ENCODE measurements around the gene SLC2A4RG. TPM values are rescaled to one million over a fixed set of nuclear protein-coding genes. Genes with fewer than 3 reads are reported as not detected.

The SLC2A4RG gene
- total RNA-seq, 4 donors from 2014 or later, result 41.4 to 67.1 (median 52.7) TPM

DNA sequence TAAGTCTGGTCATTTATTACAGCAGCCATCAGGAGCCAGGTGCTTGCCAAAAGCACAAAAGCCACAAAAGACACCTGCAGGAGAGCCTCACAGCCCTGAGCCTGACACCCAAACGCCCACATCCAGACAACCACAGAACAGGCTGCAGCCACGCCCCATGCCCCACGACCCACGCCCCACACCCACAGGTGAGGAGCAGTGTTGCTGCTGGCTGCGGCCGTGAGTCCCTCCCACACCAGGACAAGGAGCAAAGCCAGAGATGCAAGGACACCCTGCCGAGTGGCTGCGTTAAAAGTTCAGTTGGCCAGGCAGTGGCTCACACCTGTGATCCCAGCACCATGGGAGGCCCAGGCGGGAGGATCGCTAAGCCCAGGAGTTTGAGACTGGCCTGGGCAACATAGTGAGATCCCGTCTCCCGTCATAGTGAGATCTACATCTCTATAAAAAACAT, 43.0 kb downstream of the SLC2A4RG start:
- Histone ChIP-seq H3K4me1 (peaks cover 0 to 17% (median 10%) of the 10 kb centered on the region in 4 donors), H3K27me3 (no peaks in the 10 kb centered on the region), H3K27ac (replicated peaks in 1 of 4) (no peak overlapping the region), H3K4me3 (no peak overlapping the region), H3K9me3 (no peaks in the 10 kb centered on the region), H3K36me3 (peaks cover 0 to 28% (median 2%) of the 10 kb centered on the region in 4 donors)
- intact Hi-C loops (cut with DNase I), result no loop called here
- no peak for TF ChIP-seq POLR2A (IDR thresholded peaks at IDR 0.05; ENCODE audit: low read depth)
- TF ChIP-seq, protein P1, sequence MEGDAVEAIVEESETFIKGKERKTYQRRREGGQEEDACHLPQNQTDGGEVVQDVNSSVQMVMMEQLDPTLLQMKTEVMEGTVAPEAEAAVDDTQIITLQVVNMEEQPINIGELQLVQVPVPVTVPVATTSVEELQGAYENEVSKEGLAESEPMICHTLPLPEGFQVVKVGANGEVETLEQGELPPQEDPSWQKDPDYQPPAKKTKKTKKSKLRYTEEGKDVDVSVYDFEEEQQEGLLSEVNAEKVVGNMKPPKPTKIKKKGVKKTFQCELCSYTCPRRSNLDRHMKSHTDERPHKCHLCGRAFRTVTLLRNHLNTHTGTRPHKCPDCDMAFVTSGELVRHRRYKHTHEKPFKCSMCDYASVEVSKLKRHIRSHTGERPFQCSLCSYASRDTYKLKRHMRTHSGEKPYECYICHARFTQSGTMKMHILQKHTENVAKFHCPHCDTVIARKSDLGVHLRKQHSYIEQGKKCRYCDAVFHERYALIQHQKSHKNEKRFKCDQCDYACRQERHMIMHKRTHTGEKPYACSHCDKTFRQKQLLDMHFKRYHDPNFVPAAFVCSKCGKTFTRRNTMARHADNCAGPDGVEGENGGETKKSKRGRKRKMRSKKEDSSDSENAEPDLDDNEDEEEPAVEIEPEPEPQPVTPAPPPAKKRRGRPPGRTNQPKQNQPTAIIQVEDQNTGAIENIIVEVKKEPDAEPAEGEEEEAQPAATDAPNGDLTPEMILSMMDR (IDR thresholded peaks at IDR 0.05), result no peak
- TF ChIP-seq EP300 (IDR thresholded peaks at IDR 0.05), result no peak
- no peak for DNase-seq (ENCODE audit: extremely low spot score)
- 83% methylated on average over 6 of the region's 12 CpGs for WGBS

DNA sequence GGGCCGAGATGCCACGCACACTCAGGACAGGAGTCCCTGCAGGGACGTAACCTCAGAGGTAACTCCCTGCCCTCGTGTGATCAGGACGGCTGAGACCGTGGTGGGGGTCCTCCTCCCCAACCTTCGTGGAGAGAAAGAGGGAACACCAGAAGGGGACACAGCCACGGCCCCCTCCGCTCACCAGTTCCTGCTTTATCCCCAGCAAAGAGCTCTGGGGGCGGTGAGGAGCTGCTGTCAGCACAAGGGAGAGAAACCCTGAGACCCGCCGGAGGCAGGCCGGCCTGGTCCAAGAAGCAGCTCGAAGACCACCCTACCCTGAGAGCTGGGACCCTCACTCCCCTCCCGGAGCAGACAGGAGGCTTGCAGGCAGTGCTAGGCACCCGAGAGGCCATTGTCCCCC, 44.4 kb downstream of the SLC2A4RG start:
- Histone ChIP-seq H3K4me3 (no peak overlapping the region), H3K36me3 (peaks cover 0 to 31% (median 4%) of the 10 kb centered on the region in 4 donors), H3K27ac (replicated peaks in 1 of 4) (no peak overlapping the region), H3K4me1 (peaks cover 0 to 32% (median 10%) of the 10 kb centered on the region in 4 donors), H3K27me3 (no peaks in the 10 kb centered on the region), H3K9me3 (no peaks in the 10 kb centered on the region)
- WGBS, result 91% methylated on average over 13 of the region's 16 CpGs
- intact Hi-C loops (cut with DNase I), result no loop called here
- DNase-seq (ENCODE audit: extremely low spot score), result no peak
- TF ChIP-seq POLR2AphosphoS5 (IDR thresholded peaks at IDR 0.05), result no peak
- TF ChIP-seq, protein P1 (IDR thresholded peaks at IDR 0.05), result no peak
- TF ChIP-seq EP300 (IDR thresholded peaks at IDR 0.05), result no peak
- TF ChIP-seq POLR2A (IDR thresholded peaks at IDR 0.05; ENCODE audit: low read depth), result no peak

DNA sequence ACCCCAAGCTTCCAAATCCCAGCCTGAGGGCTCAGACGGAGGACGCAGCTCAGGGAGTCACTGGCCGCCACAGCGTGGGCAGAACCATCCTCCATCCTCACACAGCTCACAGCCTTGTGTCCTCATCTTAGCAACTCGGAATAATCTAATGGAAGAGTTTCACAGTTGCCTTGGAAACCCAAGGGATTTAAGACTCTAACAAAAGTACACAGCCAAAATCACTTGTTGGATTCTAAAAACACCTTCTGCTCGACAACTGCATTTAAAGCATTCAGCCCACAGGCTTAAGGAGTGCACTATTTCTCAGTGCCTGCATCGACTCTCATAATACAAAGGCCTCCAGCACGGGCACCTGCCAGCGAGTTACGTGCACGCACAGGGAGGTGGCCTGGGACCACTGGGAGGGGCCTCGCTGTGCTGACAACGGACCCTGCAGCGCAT, 46.1 kb downstream of the SLC2A4RG start:
- Histone ChIP-seq H3K4me3 (no peak overlapping the region), H3K27ac (replicated peaks in 1 of 4) (no peak overlapping the region), H3K9me3 (no peaks in the 10 kb centered on the region), H3K36me3 (peaks cover 0 to 48% (median 19%) of the 10 kb centered on the region in 4 donors), H3K27me3 (no peaks in the 10 kb centered on the region), H3K4me1 (peaks cover 0 to 36% (median 10%) of the 10 kb centered on the region in 4 donors)
- no peak for DNase-seq (ENCODE audit: extremely low spot score)
- TF ChIP-seq POLR2A (IDR thresholded peaks at IDR 0.05; ENCODE audit: low read depth), result no peak
- TF ChIP-seq, protein P1 (IDR thresholded peaks at IDR 0.05), result no peak
- no peak for TF ChIP-seq EP300 (IDR thresholded peaks at IDR 0.05)
- no peak for TF ChIP-seq POLR2AphosphoS5 (IDR thresholded peaks at IDR 0.05)
- intact Hi-C loops (cut with DNase I), result loop anchor here (5.0 kb wide), 2 partner anchors 77 to 187 kb away; partner anchors contain the start of gene ABHD16B
- 74% methylated on average over 14 of the region's 14 CpGs for WGBS

DNA sequence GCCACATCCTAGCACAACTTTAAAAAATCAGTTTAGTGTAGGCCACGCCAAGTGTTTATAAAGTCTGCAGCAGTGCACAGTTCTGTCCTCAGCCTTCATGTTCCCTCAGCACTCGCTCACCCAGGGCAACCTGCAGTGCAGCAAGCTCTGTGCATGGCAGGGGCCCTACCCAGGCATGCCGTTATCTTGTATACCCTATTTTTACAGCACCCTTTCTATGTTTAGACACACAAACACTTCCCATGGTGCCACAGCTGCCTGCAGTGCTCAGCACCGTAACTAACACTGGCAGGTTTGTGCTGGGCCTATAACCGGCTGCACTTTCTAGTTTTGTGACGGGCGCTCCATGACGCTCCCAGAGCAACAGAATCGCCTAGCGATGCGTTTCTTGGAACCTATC, 47.7 kb downstream of the SLC2A4RG start:
- no peak overlapping the region for H3K27ac ChIP-seq (replicated peaks in 1 of 4)
- peaks cover 0 to 49% (median 19%) of the 10 kb centered on the region in 4 donors for H3K36me3 ChIP-seq
- TF ChIP-seq POLR2A (IDR thresholded peaks at IDR 0.05; ENCODE audit: low read depth), result no peak
- no peak for TF ChIP-seq POLR2AphosphoS5 (IDR thresholded peaks at IDR 0.05)
- TF ChIP-seq, protein P1 (IDR thresholded peaks at IDR 0.05), result no peak
- TF ChIP-seq EP300 (IDR thresholded peaks at IDR 0.05), result no peak
- H3K9me3 ChIP-seq, result no peaks in the 10 kb centered on the region
- H3K4me1 ChIP-seq, result peaks cover 0 to 49% (median 14%) of the 10 kb centered on the region in 4 donors
- intact Hi-C loops (cut with DNase I), result loop anchor here (5.0 kb wide), 2 partner anchors 75 to 185 kb away; partner anchors contain the start of gene ABHD16B
- no peaks in the 10 kb centered on the region for H3K27me3 ChIP-seq
- H3K4me3 ChIP-seq, result no peak overlapping the region
- DNase-seq (ENCODE audit: extremely low spot score), result no peak
- WGBS, result 87% methylated on average over 11 of the region's 11 CpGs
